GM20000 (cell line): Measurements from ENCODE around the gene CABLES1.

Experiments used
- DNase-seq: peaks from one replicate; pipeline ENCODE4 v3.0.0; 2012; ENCODE audit warnings: low spot score
- TF ChIP-seq, protein P1 (sequence below): IDR thresholded peaks from 2 replicates; pipeline ENCODE4 v1.5.1; 2012; ENCODE audit warnings: mild to moderate bottlenecking, control low read depth; ENCODE audit errors: extremely low read depth, missing control alignments

The CABLES1 gene

DNA sequence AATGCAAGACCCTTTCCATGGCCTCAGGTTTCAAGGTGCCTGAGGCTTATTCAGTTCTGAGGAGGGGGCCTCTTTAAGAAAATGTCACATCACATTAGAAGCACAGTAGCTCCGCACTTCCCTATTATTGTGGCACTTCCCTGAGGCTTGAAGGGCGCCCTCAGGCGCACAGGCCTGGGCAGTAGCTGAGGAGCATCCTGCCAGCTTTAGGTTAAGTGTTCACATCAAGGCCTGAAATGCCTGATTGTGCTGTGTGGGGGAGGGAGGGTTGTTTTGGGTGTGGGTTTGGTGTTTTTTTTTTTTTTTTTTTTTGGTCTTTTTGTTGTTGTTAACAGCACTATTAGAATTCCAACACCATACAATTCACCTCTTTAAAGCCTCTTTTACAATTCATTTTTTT is 107.9 kb downstream of the CABLES1 start:
- DNase-seq, result no peak
- TF ChIP-seq, protein P1, sequence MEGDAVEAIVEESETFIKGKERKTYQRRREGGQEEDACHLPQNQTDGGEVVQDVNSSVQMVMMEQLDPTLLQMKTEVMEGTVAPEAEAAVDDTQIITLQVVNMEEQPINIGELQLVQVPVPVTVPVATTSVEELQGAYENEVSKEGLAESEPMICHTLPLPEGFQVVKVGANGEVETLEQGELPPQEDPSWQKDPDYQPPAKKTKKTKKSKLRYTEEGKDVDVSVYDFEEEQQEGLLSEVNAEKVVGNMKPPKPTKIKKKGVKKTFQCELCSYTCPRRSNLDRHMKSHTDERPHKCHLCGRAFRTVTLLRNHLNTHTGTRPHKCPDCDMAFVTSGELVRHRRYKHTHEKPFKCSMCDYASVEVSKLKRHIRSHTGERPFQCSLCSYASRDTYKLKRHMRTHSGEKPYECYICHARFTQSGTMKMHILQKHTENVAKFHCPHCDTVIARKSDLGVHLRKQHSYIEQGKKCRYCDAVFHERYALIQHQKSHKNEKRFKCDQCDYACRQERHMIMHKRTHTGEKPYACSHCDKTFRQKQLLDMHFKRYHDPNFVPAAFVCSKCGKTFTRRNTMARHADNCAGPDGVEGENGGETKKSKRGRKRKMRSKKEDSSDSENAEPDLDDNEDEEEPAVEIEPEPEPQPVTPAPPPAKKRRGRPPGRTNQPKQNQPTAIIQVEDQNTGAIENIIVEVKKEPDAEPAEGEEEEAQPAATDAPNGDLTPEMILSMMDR, result peak; percentile 39

DNA sequence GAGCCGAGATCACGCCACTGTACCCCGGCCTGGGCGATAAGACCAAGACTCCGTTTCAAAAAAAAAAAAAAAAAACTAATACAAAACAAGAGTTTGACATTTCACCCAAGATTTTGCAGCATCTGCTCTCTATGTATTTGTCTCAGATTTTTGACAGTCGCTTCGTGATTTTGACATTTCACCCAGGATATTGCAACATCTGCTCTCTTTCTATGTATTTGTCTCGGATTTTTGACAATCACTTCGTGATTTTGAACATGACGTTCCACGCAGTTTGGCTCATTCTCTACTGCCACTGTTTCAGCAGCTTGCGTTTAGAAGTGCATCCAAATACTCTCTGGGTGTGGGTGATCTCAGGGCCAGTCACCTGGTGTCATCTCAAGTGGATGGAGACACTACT is 108.5 kb downstream of the CABLES1 start:
- TF ChIP-seq, protein P1, result no peak
- no peak for DNase-seq

DNA sequence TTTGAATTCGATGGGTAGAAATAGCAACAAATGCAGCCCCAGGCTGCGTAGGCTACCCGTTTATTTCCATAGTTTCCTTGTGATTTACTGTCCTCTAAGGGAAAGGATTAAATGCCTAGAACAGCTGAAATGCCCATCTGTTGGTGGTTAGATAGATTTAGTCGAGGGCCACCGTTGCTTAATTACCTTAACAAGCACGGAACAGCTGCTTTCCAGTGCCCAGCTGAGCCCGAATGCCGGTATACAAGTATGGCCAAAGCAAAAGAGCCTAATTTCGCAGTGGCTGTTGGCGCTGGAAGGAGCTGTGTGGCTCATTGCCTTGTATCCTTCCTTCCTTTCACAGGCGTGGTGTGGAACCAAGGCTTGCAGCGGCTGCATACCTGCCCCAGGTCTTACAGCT is 109.1 kb downstream of the CABLES1 start:
- no peak for DNase-seq
- TF ChIP-seq, protein P1, result no peak

DNA sequence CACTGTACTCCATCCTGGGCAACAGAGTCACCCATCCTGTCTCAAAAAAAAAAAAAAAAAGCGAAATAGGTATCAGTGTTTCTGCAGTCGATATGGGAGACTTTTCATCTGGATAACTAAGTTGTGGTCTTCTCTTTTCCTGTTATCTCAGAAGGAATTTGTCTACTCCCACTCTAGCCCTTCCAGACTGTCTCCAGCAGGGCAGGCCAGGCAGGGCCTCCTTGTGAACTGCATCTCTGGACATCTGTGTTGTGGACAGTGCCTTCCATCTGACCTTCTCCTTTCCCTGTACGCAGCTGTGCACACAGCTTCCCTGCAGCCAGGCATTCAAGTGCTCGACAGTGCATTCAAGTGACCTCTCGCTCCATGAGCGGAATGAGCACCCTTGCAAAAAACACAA is 110.2 kb downstream of the CABLES1 start:
- no peak for DNase-seq
- TF ChIP-seq, protein P1, result no peak

DNA sequence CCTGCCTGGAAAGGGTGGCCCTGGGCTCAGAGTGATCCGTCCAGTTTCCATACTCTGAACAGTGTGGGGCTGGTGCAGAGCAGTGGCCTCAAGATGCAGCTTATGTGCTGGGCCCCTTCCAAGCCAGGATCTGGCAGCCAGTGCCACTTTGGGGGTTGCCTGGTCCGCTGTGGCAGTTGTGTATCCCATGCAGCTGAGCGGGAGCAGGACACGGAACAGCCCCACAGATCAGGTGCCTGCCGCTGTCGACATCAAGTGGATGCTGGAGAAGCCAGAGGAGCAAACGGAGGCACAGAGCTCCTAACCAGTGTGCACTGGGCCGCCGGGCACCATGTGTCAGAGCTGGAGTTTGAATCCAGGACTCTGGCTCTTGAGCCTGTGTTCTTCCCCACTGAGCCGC is 112.0 kb downstream of the CABLES1 start:
- TF ChIP-seq, protein P1, result no peak
- no peak for DNase-seq

DNA sequence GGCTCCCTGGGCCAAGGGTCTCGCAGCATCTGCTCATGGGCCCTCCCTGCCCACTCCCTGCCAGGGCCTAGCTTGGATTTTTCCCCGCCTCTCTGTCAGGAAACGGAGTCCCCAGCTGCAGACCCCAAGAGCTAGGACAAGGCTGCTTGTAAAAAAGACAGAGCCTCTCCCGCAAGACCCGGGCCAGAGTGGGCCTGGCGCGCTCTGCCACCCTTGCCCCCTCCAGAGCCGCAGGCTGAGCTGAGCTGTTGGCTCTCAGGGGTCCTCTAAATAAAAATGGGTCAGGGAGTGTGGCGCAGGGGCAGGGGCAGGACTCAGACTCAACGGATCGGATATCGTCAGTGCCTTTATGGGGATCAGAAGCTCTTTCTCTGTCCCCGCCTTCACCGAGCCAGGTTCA is 112.6 kb downstream of the CABLES1 start:
- TF ChIP-seq, protein P1, result no peak
- no peak for DNase-seq

DNA sequence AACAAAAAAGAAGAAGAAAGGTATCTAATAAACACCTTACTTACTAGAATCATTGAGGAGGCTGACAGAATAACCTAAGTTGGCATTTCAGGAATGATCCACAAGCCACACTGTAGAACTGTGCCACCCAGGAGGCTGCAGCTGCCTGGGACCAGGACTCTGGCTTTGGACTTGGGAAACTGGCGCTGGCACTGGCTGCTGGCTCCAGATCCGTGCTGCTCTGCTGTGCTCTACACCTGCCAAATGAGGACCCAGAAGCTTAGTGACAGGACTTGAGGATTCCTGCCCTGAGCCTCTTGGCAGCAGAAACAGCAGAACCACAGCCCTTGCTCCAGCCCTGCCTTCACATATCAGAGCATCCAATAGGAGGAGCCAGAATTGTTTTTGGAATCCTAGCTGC is 113.5 kb downstream of the CABLES1 start:
- TF ChIP-seq, protein P1, result no peak
- DNase-seq, result no peak
